HG02943 (cell line): ENCODE data around the gene KAZN.

Source experiments
- ATAC-seq: cut with Tn5 transposase; IDR thresholded peaks from one replicate; pipeline ENCODE4 v1.9.1; 2021; ENCODE audit warnings: mild to moderate bottlenecking, low read depth, moderate library complexity; ENCODE audit not compliant: unreplicated experiment

KAZN gene

GRCh38 chr1:15155888-15156741 is 557.6 kb downstream of the KAZN start:
- ATAC-seq, result no peak

- ATAC-seq, result no peak
Measured at GRCh38 chr1:15156807-15157380, 558.4 kb downstream of the KAZN start.

- ATAC-seq, result no peak
Measured at GRCh38 chr1:15157524-15158399, 559.3 kb downstream of the KAZN start.

GRCh38 chr1:15158506-15159165 is 560.2 kb downstream of the KAZN start:
- ATAC-seq, result no peak

GRCh38 chr1:15159166-15159555 is 560.7 kb downstream of the KAZN start:
- no peak for ATAC-seq

GRCh38 chr1:15160626-15161025 is 562.1 kb downstream of the KAZN start:
- no peak for ATAC-seq

- ATAC-seq, result no peak
Measured at GRCh38 chr1:15167386-15167785, 568.9 kb downstream of the KAZN start.
